Liver (tissue), 9 donors: ENCODE data around the gene RCBTB1. TPM values are rescaled to one million over a fixed set of nuclear protein-coding genes. Genes with fewer than 3 reads are reported as not detected.
"Not testable (repeated sequence)": the region's sequence is repeated elsewhere in the genome, so short reads cannot be mapped to it uniquely, and the experiment has no call there.

Experiments
- DNase-seq: peaks from one replicate; pipeline ENCODE4 v3.0.0-alpha.2; 2017; ENCODE audit warnings: low spot score
- H3K27ac ChIP-seq, 2 donors: one replicate each; pipeline ENCODE4 v1.7.0; 2013; ENCODE audit warnings: inconsistent platforms in 2 of 2, low read length in 2 of 2, control low read depth in 1 of 2, low read depth in 1 of 2, mild to moderate bottlenecking in 1 of 2
- H3K27me3 ChIP-seq, 4 donors: one replicate each; pipeline versions ENCODE4 v1.6.1 to v1.7.0; 2013; ENCODE audit warnings: low read length in 3 of 4, inconsistent platforms in 1 of 4, mild to moderate bottlenecking in 1 of 4, moderate library complexity in 1 of 4; ENCODE audit not compliant: control insufficient read depth in 4 of 4, insufficient read depth in 4 of 4
- H3K36me3 ChIP-seq, 4 donors: one replicate each; pipeline versions ENCODE4 v1.6.1 to v1.7.0; 2013; ENCODE audit warnings: low read length in 3 of 4, mild to moderate bottlenecking in 3 of 4, low read depth in 1 of 4, moderate library complexity in 1 of 4; ENCODE audit not compliant: control insufficient read depth in 4 of 4, insufficient read depth in 3 of 4
- H3K4me1 ChIP-seq, 4 donors: one replicate each; pipeline versions ENCODE4 v1.6.1 to v1.7.0; 2013; ENCODE audit warnings: low read length in 3 of 4, mild to moderate bottlenecking in 3 of 4, moderate library complexity in 1 of 4; ENCODE audit not compliant: control insufficient read depth in 4 of 4, insufficient read depth in 4 of 4
- H3K4me3 ChIP-seq, 3 donors: one replicate each; pipeline versions ENCODE4 v1.6.1 to v1.7.0; 2013; ENCODE audit warnings: low read length in 3 of 3, control low read depth in 1 of 3, low read depth in 1 of 3, mild to moderate bottlenecking in 1 of 3
- H3K9ac ChIP-seq, 2 donors: one replicate each; pipeline ENCODE4 v1.7.0; 2013; ENCODE audit warnings: low read length in 2 of 2, mild to moderate bottlenecking in 2 of 2, moderate library complexity in 2 of 2, control low read depth in 1 of 2, low read depth in 1 of 2
- H3K9me3 ChIP-seq, 4 donors: one replicate each; pipeline versions ENCODE4 v1.6.1 to v1.7.0; 2013; ENCODE audit warnings: low read length in 3 of 4; ENCODE audit not compliant: control insufficient read depth in 4 of 4
- ATF3 ChIP-seq: IDR thresholded peaks from 2 replicates; pipeline ENCODE4 v1.6.1; 2016; ENCODE audit warnings: antibody characterized with exemption
- CTCF ChIP-seq: fragments of 150-350 bp; IDR thresholded peaks from 2 replicates; pipeline ENCODE4 v1.5.1; 2017; ENCODE audit warnings: improper control_type of control experiment, low read depth, low read length; ENCODE audit not compliant: missing input control
- EGR1 ChIP-seq, 2 donors: IDR thresholded peaks; 2 replicates each; pipeline ENCODE4 v1.6.1; 2016 to 2018; ENCODE audit warnings: antibody characterized with exemption in 2 of 2, low read depth in 2 of 2
- FOXA1 ChIP-seq: IDR thresholded peaks from 2 replicates; pipeline ENCODE4 v1.6.1; 2016; ENCODE audit warnings: antibody characterized with exemption
- FOXA2 ChIP-seq: IDR thresholded peaks from 2 replicates; pipeline ENCODE4 v1.6.1; 2016; ENCODE audit warnings: antibody characterized with exemption
- GABPA ChIP-seq, 2 donors: IDR thresholded peaks in 1 of 2; conservative IDR thresholded peaks in 1 of 2; 2 replicates each; pipeline ENCODE4 v1.6.1; 2016; ENCODE audit warnings: antibody characterized with exemption in 2 of 2, mild to moderate bottlenecking in 1 of 2, moderate library complexity in 1 of 2
- HNF4A ChIP-seq, 2 donors: conservative IDR thresholded peaks; 2 replicates each; pipeline ENCODE4 v1.6.1; 2016; ENCODE audit warnings: antibody characterized with exemption in 2 of 2, mild to moderate bottlenecking in 2 of 2
- HNF4G ChIP-seq: IDR thresholded peaks from 2 replicates; pipeline ENCODE4 v1.6.1; 2016; ENCODE audit warnings: antibody characterized with exemption
- JUND ChIP-seq, 2 donors: IDR thresholded peaks; 2 replicates each; pipeline ENCODE4 v1.6.1; 2016; ENCODE audit warnings: antibody characterized with exemption in 2 of 2
- MAX ChIP-seq: IDR thresholded peaks from 2 replicates; pipeline ENCODE4 v1.6.1; 2016; ENCODE audit warnings: antibody characterized with exemption
- NR2F2 ChIP-seq: IDR thresholded peaks from 2 replicates; pipeline ENCODE4 v1.6.1; 2016; ENCODE audit warnings: antibody characterized with exemption
- RAD21 ChIP-seq, 2 donors: IDR thresholded peaks; 2 replicates each; pipeline ENCODE4 v1.6.1; 2016; ENCODE audit warnings: antibody characterized with exemption in 2 of 2, mild to moderate bottlenecking in 2 of 2
- REST ChIP-seq: IDR thresholded peaks from 2 replicates; pipeline ENCODE4 v1.6.1; 2016; ENCODE audit warnings: antibody characterized with exemption, mild to moderate bottlenecking
- RXRA ChIP-seq, 2 donors: IDR thresholded peaks; 2 replicates each; pipeline ENCODE4 v1.6.1; 2017 to 2018; ENCODE audit warnings: antibody characterized with exemption in 2 of 2, mild to moderate bottlenecking in 1 of 2
- SP1 ChIP-seq: IDR thresholded peaks from 2 replicates; pipeline ENCODE4 v1.6.1; 2018; ENCODE audit warnings: antibody characterized with exemption, mild to moderate bottlenecking
- TAF1 ChIP-seq: conservative IDR thresholded peaks from 2 replicates; pipeline ENCODE4 v1.6.1; 2016; ENCODE audit warnings: antibody characterized with exemption, mild to moderate bottlenecking
- YY1 ChIP-seq: IDR thresholded peaks from 2 replicates; pipeline ENCODE4 v1.6.1; 2016; ENCODE audit warnings: antibody characterized with exemption, mild to moderate bottlenecking
- ZBTB33 ChIP-seq: IDR thresholded peaks from 2 replicates; pipeline ENCODE4 v1.6.1; 2016; ENCODE audit warnings: antibody characterized with exemption
- WGBS: extraction: QIAGEN DNeasy Blood & Tissue Kit; methylation state at CpG from one replicate; pipeline ENCODE4 v1.1.7; 2013; 5-methylcytosine and 5-hydroxymethylcytosine counted together
- polyA plus RNA-seq, 2 donors: library from polyadenylated mRNA; stranded (reverse) in 1 of 2; unstranded in 1 of 2; fragments of 200-250 nt in 1 of 2; fragments of >200 nt in 1 of 2; fragmentation: Nextera tagmentation in 1 of 2; extraction: Ambion mirVana in 1 of 2; gene quantifications; one replicate each; pipeline versions ENCODE4 v1.2.1 to v1.2.3, GENCODE V29; 2013 to 2015
- total RNA-seq, 2 donors: library from RNA; depleted of rRNA; stranded (reverse); fragments of >200 nt; gene quantifications; one replicate each; pipeline ENCODE4 v1.2.3, GENCODE V29; 2014
- donor health status: healthy.
- donor health status: healthy.
- donor health status: healthy.
- donor health status: healthy.
- donor health status: healthy.

Gene RCBTB1
- total and polyA plus RNA-seq, 4 donors: 3.9 to 9.0 (median 6.5) TPM

- H3K27ac ChIP-seq: no peak overlapping the region
- H3K9me3 ChIP-seq: no peaks in the 10 kb centered on the region
- WGBS: 95% methylated on average over 3 of the region's 3 CpGs
- TF ChIP-seq ATF3: no peak
- TF ChIP-seq MAX: no peak
- no peaks in the 10 kb centered on the region for H3K4me1 ChIP-seq
- no peaks in the 10 kb centered on the region for H3K36me3 ChIP-seq
- DNase-seq: no peak
- H3K9ac ChIP-seq: no peak overlapping the region
- H3K4me3 ChIP-seq: no peak overlapping the region
- no peaks in the 10 kb centered on the region for H3K27me3 ChIP-seq
Measured at GRCh38 chr13:49616676-49617065, 31.3 kb upstream of the RCBTB1 start.

- no peaks in the 10 kb centered on the region for H3K4me1 ChIP-seq
- no peak overlapping the region for H3K27ac ChIP-seq
- no peak overlapping the region for H3K9ac ChIP-seq
- no peaks in the 10 kb centered on the region for H3K9me3 ChIP-seq
- TF ChIP-seq EGR1 (IDR thresholded peaks at IDR 0.05; ENCODE audit: low read depth in 2 of 2): no peak
- TF ChIP-seq FOXA2: no peak
- no peak for TF ChIP-seq TAF1
- TF ChIP-seq JUND (IDR thresholded peaks at IDR 0.05): no peak
- TF ChIP-seq HNF4A (conservative IDR thresholded peaks at IDR 0.05): no peak
- no peak for TF ChIP-seq MAX
- no peak for TF ChIP-seq ZBTB33
- TF ChIP-seq GABPA (IDR thresholded peaks at IDR 0.05 in 1 of 2, conservative IDR thresholded peaks at IDR 0.05 in 1 of 2): no peak
- no peak for TF ChIP-seq REST
- TF ChIP-seq YY1: no peak
- TF ChIP-seq CTCF: no peak
- no peak for TF ChIP-seq RXRA (IDR thresholded peaks at IDR 0.05)
- TF ChIP-seq ATF3: no peak
- no peak for TF ChIP-seq SP1
- no peak for TF ChIP-seq RAD21 (IDR thresholded peaks at IDR 0.05)
- TF ChIP-seq NR2F2: no peak
- TF ChIP-seq HNF4G: no peak
- no peak for TF ChIP-seq FOXA1
- no peak for DNase-seq
- H3K4me3 ChIP-seq: no peak overlapping the region
- WGBS: 77% methylated on average over 8 of the region's 8 CpGs
- no peaks in the 10 kb centered on the region for H3K27me3 ChIP-seq
- no peaks in the 10 kb centered on the region for H3K36me3 ChIP-seq
Measured at GRCh38 chr13:49615836-49616675, 30.7 kb upstream of the RCBTB1 start.

- not testable (repeated sequence) for H3K27me3 ChIP-seq, H3K9me3 ChIP-seq, H3K4me1 ChIP-seq, H3K36me3 ChIP-seq, H3K4me3 ChIP-seq, H3K27ac ChIP-seq, H3K9ac ChIP-seq, DNase-seq
- WGBS: 97% methylated on average over 3 of the region's 3 CpGs
Measured at GRCh38 chr13:49612042-49612441, 26.7 kb upstream of the RCBTB1 start.
